Cerebellar cortex (tissue), 1 donor: ENCODE measurements around the gene IRGQ.
"Not testable (repeated sequence)": the region's sequence is repeated elsewhere in the genome, so short reads cannot be mapped to it uniquely, and the experiment has no call there.

Experiments used
- DNase-seq: peaks from one replicate; pipeline ENCODE4 v3.0.0-alpha.2; 2015; ENCODE audit warnings: low spot score

Gene IRGQ

GRCh38 chr19:43574424-43575155, 21.3 kb downstream of the IRGQ start:
- no peak for DNase-seq

- DNase-seq = no peak
Measured at GRCh38 chr19:43572171-43572588, 23.8 kb downstream of the IRGQ start.

GRCh38 chr19:43570174-43570791, 25.7 kb downstream of the IRGQ start:
- DNase-seq = no peak

DNA sequence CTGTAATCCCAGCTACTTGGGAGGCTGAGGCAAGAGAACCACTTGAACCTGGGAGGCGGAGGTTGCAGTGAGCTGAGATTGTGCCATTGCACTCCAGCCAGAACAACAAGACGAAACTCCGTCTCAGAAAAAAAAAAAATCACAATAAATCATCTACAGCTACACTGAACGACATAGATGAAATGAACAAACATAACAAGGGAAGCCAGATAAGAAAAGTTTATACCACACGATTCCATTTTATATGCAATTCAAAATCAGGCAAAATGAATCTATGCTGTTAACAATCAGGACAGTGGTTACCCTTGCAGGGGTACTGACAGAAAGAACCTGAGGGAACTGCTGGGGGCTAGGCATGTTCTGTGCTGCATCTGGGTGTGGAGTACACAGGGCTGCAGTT, 26.3 kb downstream of the IRGQ start:
- no peak for DNase-seq

- peak; percentile 82 for DNase-seq
Measured at GRCh38 chr19:43564800-43565199, 31.1 kb downstream of the IRGQ start.

GRCh38 chr19:43563816-43564457, 32.0 kb downstream of the IRGQ start:
- DNase-seq = no peak

DNA sequence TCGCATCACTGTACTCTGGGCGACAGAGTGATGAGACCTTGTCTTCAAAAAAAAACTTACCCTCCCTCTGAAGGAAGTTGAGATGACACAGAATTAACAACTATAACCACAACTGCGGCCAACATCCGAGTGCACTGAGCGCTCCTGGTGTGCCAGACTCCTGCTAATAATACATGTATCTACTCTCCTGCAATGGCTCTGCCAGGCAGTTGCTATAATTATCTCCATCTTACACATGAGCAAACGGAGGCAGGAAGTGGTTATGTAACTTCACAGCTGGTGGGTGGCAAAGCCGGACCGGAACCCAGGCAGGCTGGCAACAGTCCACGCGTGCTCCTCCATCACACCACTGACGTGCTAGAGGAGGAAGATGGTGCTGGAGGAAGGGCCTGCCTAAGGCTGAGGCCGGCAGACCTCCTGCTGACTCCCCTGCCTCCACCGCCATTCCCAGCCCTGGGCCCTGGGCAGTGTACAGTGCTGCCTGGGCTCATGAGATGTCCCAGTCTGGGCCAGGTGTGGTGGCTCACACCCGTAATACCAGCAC, 33.2 kb downstream of the IRGQ start:
- DNase-seq = peak; percentile 94

DNA sequence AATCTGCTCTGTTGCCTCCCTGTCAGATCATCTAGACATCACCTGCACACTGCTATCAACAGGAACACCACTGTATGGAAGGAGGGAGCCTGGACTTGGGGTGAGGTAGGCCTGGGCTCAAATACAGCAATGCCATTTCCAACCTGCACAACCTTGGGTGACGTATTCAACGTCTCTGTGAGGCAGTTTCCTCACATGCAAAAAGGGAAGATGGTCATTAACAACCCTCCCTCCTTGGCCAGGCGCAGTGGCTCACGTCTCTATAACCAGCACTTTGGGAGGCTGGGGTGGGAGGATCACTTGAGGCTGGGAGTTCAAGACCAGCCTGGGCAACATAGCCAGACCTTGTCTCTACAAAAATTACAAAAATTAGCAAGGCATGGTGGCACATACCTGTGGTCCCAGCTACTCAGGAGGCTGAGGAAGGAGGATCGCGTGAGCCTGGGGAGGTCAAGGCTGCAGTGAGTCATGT, 33.7 kb downstream of the IRGQ start:
- DNase-seq = no peak

DNA sequence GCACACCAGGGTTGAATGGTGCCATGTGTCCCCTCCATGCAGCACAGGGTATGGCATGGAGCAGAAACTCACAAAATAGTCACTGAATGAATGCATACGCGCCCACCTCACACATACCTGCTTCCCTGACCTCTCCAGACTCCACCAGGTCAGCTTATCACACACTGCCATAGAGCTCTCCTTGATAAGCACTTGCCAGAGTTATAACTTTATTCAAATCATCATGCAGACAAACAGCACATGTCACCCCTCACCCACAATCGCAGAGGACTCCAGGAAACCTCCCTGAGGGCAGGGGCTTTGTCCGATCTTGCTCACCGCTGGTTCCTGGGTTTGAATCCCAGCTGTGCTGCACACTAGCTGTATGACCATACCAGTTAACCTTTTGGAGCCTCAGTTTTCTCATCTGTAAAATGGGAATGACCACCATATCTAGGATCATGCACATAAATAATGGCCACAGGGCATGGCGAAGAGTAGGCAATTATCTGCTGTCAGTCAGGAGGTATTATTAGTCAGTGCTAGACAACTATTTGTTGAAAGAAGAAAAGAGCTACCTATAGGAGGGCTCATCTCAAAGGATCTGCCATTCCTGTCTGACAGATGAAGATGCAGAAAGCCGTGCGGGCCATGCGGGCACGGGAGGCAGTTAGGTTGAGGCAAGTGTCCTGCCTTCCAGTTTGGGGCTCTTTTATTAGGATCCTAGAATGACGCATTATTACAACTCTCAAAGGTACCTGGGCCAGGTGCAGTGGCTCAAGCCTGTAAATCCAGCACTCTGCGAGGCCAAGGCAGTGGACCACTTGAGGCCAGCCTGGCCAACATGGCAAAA, 34.6 kb downstream of the IRGQ start:
- no peak for DNase-seq

- no peak for DNase-seq
Measured at GRCh38 chr19:43560687-43561086, 35.2 kb downstream of the IRGQ start.

DNA sequence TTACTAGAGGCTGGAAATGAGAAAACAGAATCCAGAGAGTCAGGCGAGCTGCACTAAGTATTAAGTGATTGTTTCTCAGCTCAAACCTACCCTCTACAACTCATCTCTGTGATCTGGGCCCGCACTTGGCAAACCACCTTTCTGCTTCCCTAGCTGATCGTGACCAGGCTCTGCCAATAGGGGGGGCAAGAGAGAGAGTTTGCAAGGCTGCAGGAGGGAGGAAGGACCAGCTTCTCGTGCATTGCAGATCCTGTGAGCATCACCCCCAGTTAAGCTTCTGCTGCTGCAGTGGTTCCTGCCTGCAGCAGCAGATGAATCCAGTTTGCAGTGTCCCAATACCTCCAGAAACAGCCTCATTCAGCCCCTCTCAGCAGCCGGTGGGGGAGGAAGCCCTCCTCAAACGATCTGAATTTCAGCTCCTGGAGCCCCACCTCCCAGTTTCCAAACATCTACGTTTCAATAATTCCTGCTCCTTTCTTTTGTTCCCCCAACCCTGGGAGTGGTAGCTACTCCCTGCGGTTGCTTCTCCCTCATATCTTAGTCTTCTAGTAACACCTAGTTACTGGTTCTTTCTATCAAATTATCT, 40.7 kb downstream of the IRGQ start:
- DNase-seq = peak; percentile 93

- no peak for DNase-seq
Measured at GRCh38 chr19:43554317-43554895, 41.5 kb downstream of the IRGQ start.

DNA sequence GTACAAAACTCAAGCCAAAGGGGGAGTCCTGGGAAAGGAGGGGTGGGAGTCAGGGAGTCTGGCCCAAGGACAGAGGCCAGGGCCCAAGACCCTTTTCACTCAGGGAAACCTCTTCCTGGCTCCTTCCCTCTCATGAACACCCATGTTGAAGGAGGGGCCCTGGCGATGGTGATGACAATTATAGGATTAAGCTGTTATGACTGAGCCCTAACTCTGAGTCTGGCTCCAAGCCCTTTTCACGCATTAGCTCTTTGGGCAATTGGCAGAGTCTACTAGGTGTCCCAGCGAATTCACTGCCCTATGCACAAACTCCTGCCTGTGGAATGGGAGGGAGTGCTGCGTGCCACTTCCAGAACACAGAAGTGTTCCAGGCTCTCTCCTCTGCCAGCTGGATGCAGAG, 42.3 kb downstream of the IRGQ start:
- DNase-seq = no peak

DNA sequence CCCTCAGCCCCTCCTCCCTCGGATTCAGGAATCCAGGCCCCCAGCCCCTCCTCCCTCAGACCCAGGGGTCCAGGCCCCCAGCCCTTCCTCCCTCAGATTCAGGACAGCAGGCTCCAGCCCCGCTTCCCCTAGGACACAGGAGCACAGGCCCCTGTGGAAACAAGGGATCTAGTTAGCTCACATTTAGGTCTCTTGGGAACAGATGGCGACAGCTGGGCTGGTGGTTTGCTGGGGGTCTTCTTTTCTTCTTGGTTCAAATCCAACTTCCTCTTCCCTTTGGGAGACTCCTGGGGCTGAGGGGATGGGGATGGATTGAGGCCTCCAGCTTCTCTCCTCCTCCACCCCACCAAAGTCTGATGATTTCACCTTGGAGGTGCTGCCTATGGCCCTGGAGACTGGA, 43.3 kb downstream of the IRGQ start:
- no peak for DNase-seq

GRCh38 chr19:43552198-43552450, 43.8 kb downstream of the IRGQ start:
- no peak for DNase-seq

DNA sequence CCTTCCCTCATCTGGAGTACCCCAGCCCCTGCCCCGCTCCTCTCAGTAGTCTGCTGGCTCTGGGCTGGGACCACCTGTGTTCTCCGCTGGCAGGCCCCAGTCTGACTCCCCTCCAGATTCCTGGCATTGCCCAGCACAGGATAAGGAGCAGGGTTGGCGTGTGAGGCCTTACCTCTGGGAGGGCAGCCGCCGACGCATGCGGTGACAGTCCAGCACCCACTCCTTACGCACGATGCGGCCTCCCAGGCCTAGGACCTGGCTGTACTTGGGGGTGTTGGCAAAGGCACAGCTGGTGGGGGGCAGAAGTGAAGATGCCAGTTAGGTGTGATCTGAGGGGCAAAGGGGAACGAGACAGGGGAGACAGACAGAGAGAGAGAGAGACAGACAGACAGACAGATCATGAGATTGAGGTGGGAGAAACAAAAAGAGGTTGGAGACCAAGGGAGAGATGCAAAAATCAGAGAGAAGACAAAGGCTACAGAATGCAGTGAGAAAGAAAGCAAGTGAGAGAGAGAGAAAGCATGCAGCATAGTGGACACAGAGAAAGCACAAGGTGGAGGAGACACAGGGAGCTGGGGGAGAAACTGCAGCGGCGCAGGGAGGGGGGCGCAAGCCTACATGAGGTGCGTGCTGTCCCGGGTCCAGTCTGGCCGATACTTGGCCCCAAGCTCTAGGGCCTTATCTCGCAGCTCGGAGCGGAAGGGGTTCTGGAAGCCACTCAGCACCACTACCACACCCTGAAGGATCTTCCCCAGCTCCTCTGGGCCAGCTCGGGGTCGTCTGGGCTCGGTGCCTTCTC, 44.3 kb downstream of the IRGQ start:
- no peak for DNase-seq

DNA sequence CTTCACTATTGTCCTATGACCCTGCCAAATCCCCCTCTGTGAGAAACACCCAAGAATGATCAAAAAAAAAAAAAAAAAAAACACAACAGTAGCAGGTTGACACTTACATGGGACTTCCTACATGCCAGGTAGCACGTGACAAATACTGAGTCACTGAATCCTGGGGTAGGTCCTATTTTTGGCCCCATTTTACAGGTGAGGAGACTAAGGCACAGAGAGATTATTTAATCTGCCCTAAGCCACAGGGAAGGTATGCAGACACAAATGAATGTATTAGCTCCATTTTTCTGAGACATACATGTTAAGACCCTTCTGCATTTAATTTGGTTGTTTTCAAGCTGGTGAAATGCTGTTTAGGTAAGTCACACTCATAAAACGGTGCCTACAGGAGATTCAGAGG, 47.2 kb downstream of the IRGQ start:
- DNase-seq = no peak

- DNase-seq = not testable (repeated sequence)
Measured at GRCh38 chr19:43547926-43548325, 48.0 kb downstream of the IRGQ start.

GRCh38 chr19:43546581-43546980, 49.4 kb downstream of the IRGQ start:
- no peak for DNase-seq

- DNase-seq = no peak
Measured at GRCh38 chr19:43545981-43546380, 50.0 kb downstream of the IRGQ start.

- DNase-seq = no peak
Measured at GRCh38 chr19:43545276-43545675, 50.7 kb downstream of the IRGQ start.
